GM21390 (cell line): ENCODE data around the gene FRK.
"Not testable (repeated sequence)": the region's sequence is repeated elsewhere in the genome, so short reads cannot be mapped to it uniquely, and the experiment has no call there.

ENCODE experiments used
- ATAC-seq: cut with Tn5 transposase; IDR thresholded peaks from one replicate; pipeline ENCODE4 v1.9.1; 2021; ENCODE audit not compliant: unreplicated experiment

FRK gene, protein sequence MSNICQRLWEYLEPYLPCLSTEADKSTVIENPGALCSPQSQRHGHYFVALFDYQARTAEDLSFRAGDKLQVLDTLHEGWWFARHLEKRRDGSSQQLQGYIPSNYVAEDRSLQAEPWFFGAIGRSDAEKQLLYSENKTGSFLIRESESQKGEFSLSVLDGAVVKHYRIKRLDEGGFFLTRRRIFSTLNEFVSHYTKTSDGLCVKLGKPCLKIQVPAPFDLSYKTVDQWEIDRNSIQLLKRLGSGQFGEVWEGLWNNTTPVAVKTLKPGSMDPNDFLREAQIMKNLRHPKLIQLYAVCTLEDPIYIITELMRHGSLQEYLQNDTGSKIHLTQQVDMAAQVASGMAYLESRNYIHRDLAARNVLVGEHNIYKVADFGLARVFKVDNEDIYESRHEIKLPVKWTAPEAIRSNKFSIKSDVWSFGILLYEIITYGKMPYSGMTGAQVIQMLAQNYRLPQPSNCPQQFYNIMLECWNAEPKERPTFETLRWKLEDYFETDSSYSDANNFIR

DNA sequence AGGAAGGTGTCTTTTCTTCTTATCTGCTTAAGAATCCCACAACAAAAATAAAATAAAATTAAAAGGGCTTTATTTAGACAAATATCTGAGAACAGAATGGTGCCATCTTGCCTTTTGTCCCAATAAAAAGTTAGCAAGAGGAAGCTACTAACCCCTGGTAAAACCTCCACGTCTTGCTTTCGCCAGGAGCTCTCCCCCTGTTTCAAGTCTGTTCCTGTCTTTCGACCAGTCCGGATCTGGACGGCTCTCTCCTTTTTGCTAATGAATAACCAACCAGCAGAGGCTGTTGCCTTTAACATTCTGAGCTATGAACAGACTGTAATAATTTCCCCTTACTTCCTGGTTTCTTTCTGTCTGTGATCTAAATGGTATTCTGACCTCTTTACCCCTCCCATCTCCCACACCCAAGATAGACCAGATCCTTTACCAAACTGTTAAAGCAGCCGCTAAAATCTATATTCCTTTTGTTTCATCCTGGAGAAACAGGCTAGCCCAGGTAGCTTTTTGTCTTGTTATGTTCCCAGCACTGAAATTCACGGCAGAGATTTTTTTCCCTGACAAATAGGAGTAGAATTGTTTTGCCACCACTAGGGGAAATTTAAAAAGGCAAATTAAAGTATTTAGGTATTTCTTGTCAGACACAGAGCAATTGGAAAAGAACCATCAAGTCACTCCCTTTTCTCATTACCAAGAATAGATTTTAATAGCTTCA lies at the start of gene FRK:
Gene FRK (minus strand): TSS at position 320 of the 712 bp plus-strand sequence. CDS start 580 bp downstream, outside the sequence.
- ATAC-seq = no peak

DNA sequence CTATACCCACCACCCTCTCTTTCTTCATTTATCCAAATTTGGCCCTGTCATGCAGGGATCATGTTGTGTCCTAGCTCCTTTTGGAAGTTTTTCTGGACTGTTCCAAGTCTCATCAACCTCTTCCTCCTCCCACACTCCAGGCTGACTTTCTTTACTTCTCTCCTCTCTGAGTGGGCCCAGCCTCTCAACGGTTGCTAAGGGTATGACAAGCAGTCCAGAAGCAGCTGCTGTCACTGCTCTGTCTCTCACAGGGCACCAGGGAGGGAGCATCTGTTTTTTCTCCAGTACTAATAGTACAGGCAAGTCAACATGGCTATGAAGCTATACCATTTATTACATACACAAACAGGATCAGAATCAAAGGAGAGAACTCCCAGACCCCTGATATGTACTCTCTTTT lies 48.1 kb upstream of the FRK start:
- no peak for ATAC-seq

DNA sequence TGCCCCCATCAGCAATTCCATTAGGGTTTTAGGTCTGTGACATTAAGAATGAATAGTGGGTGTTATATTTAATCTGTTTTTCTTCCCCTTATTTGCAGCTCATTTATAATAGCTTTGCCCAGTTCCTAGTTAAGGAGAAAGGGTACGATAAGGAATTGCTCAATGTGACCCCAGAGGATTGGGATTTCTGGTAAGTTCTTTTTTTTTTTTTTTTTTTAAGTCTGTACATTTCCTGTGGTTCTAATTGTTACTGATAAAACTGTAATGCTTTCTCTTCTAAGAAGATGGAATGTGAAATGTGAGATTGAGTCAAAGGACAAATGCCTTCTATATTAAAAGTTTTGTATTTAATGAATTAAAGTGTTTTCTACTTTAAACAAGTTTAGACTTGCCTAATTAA lies 45.5 kb upstream of the FRK start:
- no peak for ATAC-seq

DNA sequence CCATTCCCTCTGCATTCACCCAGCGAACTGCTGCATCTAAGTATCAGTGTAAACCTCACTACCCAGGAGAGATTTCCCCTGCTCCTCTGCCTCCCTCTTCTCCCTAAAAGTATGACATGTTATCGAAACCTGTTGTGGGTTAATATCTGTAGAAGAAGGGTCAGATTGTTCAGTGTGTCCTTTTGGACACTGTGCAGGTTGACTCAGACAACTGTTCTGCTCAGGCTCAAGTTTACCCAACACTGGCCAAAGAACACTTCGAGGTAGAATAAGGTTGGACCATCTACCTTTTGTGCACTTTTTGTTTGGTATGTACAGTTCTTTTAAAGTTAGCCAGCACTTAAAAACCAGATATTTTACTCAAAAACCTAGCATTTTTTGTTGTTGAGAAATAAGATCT lies 44.6 kb upstream of the FRK start:
- no peak for ATAC-seq

DNA sequence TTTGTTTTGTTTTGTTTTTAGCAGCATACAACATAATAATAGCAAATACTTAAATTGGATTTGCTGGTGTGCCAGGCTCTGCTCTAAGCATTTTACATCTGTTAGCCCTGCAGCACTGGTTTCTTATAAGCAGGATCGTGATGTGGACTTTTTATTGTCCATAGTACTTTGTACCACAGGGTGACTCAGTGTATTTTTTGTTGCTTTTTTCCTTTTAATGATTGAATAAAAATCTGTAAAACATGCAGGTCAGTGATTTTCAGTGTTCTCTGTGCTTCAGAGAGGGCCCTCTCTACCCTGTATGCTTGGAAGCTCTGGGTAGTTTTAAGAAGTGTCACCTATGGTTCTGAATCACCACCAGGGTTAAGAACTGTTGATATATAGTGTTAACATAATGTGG lies 43.9 kb upstream of the FRK start:
- no peak for ATAC-seq

DNA sequence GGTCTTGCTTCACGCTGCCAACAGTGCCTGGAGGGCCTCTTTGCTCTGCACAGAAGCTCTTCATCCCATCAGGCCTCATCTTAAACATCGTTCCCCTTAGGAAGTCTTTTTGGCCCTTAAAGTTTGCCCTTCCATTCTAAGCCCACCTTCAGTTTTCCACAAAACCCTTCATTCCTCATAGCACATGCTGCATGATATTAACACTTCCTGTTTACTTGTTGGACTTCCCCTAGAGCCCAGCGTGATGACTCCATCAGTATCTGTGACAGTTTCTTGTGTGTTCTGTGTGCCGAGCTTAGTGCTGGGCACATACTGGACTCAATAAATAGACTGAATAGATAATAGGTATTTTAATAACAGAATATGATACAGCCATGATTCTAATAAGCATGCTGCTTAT lies 42.2 kb upstream of the FRK start:
- no peak for ATAC-seq

DNA sequence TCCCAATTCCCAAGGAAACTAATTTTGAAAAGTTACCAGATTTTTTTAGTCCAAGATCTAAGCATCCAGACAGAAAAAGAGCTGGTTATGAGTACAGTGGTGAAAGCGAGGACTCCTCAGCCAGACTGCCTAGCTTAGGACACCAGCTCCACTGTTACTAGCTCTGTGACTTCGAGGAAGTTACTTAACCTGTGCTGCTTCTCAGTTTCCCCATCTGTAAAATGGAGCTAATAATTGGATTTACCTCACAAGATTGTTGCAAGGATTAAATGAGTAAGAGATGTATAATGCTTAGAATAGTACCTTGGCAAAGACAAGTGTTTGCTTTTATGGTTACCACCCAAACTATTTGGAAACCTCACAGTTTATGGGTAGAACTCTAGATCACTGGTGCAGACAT lies 41.1 kb upstream of the FRK start:
- no peak for ATAC-seq

DNA sequence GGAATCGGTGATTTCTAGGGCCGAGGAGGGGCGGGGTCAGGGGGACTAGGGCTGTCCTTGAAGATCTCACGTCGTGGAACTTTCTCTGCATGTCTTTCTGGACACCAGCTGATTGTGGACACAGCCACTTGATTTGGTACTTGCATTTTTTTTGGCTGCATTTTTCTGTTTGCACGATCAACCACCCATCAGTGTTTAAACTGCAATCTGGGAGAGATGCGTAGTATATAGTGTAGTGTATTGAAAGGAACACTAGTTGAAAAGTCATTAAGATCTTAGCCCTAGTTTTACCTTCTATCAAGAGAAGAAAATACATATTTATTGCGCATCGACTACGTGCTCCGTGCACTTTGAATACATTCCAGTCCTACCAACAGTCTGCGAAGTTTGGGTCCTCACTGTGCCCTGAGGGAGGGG lies 40.6 kb upstream of the FRK start:
- no peak for ATAC-seq

DNA sequence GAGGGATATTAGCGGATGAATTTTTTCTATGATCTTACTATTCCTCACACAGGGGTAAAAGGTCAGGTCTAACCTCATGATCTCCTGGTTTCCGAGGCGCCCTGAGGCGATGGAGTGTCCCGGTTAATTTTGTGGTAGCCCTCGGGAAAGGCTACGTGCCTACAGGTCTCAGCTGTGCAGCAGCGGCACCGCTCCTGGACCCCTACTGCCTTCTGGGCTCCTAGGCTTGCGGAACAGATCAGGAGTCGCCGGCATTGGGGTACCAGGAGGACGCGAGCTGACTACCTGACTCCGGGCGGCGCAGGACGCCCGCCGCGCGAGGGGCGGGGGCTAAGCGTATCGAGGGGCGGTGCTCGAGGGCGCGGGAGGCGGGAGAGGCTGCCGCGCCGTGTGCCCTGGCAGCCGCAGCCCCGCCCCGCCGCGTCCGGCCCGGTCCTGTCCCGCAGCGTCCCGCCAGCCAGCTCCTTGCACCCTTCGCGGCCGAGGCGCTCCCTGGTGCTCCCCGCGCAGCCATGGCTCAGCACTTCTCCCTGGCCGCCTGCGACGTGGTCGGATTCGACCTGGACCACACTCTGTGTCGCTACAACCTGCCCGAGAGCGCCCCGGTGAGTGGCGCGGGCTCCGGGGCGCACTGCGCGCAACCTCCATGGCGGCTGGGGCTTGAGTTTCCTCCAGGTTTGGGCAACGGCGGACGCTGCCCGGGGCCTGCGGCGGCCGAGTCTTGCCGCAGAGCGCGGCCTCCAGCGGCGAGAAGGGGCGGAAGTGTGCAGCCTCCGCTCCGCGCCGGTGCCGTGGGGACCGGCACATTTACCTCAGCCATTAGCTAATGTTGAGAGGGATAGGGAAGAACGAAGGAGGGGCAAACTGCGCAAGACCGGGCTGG lies 40.0 kb upstream of the FRK start, which contains the start of gene NT5DC1:
Gene NT5DC1 (plus strand): TSS at position 435 of the 883 bp plus-strand sequence. CDS start 78 bp downstream, at position 513.
- peak; percentile 86 for ATAC-seq

DNA sequence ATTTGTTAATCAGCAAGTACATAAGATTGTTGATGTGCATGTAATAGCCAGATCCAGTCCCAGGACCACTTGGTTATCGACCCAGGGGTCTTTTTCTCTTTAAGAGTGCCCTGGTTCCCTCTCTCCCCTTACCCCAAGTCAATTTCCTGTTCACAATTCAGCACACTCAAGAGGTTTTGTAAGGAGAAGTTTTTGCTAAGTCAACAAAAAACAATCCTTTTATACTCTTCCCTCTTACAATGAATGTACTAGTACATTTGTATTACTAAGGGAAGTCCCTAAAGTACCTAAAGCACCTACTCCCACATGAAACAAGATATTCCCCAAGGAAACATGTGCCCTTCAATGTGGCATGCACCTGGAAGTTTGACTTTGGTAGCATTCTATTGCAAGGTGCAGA lies 38.3 kb upstream of the FRK start:
- ATAC-seq = no peak

DNA sequence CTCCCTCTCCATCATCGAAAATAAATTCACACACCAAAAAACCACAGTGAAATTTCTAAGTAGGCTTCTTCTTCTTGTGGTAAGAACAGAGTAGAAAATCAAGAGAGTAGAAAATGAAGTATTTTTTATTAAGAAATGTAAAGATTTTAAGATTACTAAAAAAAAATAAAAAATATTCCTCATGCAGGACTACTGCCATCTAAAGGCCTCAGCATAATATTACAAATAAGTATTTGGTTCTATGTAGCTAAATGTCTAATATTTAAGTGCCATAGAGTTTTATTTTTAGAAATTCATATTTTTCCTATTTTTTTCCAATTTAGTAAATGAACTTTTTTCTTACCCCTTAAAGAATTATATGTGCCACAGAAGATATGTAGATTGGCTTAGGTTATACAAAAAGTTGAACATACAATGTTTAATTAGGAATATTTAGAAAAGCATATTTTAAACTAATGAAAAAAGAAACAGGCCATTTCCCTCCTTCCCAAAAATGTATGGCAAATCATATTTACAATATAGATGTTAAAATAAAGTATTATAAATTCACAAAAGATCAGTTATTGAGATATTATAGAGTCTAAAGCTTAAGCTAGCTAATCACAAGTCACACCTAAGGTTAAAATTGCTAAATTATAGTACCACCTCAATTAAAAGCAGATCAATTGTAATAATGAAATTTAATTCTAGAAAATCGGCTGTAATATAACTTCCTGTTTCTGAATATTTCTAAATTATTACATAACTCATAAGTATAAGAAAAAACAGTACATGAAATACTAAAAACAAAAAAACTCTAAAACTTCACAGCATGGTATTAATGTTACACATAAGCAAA lies 36.5 kb upstream of the FRK start:
- ATAC-seq = no peak

DNA sequence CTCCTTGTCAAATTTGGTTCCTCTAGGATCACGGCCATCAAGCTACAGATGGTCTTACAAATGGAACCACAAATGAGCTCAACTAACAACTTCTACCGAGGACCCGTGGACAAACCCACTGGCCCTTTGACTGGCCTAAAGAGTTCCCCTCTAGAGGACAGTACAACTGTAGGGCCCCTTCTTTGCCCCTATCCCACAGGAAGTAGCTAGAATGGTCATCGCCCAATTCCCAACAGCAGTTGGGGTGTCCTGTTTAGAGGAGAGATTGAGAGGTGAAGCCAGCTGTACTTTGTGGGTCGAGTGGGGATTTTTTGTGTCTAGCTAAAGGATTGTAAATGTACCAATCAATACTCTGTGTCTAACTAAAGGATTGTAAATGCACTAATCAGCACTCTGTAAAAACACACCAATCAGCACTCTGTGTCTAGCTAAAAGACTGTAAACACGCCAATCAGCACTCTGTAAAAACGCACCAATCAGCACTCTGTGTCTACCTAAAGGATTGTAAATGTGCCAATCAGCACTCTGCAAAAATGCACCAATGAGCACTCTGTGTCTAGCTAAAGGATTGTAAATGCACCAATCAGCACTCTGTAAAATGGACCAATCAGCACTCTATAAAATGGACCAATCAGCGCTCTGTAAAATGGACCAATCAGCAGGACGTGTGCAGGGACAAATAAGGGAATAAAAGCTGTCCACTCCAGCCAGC lies 35.5 kb upstream of the FRK start:
- not testable (repeated sequence) for ATAC-seq

DNA sequence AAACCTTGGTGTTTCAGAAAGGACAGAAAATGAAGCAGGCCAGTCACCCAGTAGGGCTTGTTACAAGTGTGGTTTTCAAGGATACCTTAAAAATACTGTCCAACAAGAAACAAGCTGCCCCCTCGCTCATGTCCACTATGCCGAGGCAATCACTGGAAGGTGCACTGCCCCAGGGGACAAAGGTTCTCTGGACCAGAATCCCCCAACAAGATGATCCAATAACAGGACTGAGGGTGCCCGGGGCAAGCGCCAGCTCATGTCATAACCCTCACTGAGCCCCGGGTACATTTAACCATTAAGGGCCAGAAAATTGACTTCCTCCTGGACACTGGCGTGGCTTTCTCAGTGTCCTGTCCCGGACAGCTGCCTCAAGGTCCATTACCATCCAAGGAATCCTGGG lies 33.4 kb upstream of the FRK start:
- no peak for ATAC-seq

DNA sequence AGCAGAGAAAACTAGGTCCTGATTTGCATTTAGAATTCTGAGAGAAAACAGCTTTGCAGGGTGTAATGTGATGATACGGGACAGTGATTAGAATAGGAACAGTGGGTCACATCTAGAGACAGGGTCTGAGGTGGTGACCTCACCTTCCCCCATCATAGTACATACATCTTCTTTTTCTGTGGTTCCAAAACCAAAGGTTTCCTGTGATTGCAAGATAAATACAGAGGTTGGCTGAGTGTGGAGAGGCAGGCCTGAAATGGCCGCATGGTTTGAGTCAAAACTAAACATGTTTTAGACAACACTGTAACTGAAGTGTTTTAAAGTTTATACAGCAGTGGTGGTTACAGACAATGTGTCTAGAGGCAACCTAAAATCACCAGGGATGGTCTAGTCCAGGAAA lies 29.6 kb upstream of the FRK start:
- peak; percentile 56 for ATAC-seq

DNA sequence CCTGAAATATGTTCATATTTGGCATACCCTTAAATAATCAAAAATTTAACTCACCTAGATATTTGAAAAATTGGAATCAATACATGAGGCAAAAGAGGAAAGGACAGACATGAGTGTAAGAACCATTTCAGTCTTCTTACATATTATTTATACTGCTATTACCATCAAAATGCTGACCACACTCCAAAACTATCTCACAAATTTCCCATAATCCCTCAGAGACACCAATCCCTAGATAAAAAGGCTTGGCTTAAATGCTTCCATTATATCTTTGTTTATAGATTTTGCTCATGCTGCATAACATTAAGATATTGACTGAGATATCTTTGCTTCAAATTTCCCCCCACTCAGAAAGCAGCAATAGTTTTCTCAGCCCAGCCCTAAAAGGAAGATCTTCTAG lies 28.3 kb upstream of the FRK start:
- ATAC-seq = no peak

DNA sequence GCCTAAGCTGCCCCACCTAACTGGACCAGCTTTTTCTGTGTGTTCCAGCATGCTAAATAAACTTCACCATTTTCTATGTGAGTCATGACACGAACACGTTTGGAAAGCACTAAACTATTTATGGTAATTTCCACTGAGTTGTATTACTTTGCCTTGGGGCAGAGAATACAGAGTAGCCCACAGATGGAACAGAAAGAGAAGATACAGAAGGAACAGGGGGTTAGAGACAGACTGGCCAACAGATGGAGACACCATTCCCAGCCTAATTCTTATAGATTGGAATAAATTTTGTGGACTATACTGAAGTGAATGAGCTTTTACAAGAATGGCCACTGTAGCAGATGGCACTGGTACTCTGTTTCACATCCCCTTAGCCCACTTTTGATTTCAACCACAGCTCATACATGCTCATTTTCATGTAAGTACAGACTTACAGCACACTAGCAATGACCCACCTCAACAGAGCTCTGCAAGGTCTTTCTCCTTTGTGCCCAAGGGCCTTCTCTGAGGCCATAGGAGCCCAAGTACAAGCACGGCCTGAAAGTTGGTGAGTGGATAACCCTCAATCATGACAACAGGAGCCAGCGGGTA lies 26.8 kb upstream of the FRK start:
- ATAC-seq = peak; percentile 93

DNA sequence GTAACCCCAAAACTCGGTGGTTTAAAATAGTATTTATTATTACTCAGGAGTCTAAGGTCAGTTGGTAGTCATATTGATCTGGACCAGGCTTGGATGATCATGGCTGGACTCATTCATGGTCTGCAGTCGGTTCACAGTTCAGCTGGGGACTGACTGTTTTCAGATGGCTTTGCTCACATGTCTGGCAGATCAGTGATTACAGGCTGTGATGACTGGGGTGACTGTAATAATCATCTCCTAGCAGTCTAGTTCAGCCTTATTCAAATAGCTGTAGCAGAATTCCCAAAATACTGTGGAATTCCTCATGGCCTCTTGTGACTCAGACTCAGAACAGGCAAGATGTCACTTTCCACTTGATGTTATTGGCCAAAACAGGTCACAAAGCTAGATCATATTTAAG lies 23.6 kb upstream of the FRK start:
- no peak for ATAC-seq

DNA sequence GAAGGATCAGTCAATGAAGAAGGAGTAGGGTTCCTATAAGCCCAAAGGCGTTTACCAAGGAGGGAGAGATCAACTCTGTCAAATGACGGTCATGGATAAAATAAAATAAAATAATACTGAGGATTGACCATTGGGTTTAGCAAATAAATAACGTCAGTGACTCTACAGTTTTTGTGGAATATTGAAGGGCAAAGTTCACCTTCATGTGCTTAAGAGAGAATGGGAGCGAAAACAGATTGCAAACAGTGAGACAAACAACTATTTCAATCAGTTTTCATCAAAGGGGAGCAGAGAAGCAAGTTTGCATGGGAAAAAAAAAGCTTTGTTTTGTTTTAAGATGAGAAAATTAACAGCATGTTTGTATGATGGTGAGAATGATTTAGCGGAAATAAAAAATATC lies 22.4 kb upstream of the FRK start:
- no peak for ATAC-seq

DNA sequence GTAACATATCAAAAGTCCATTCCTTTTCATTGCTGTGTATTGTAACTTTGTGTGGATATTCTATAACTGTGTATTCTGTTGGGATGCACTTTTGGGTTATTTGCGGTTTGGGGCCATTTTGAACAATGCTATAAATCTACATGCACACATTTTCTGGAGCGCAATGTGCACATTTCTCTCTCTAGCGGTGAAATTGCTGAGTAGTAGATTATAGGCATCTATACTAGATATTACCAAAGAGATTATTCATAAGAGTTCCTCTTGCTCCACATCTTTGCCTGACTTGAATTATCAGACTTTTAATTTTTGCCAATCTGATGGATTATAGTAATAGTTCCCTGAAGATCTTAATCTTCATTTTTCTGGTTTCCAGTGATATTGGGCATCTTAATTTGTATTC lies 18.3 kb upstream of the FRK start:
- ATAC-seq = no peak
